Stimulated activated CD4-positive, alpha-beta T cell treated with anti-CD3 and anti-CD28 coated beads, Interleukin-15, amount 100 ng/mL, for 24 hours (primary cell): ENCODE measurements around the gene MPHOSPH9.

Experiments
- DNase-seq: peaks from one replicate; pipeline ENCODE4 v3.0.0-alpha.2; 2020

MPHOSPH9 gene

GRCh38 chr12:123143736-123144461 lies 89.0 kb downstream of the MPHOSPH9 start:
- DNase-seq = no peak

GRCh38 chr12:123142921-123143735 lies 89.8 kb downstream of the MPHOSPH9 start:
- DNase-seq = no peak

GRCh38 chr12:123142518-123142840 lies 90.5 kb downstream of the MPHOSPH9 start:
- DNase-seq = no peak

GRCh38 chr12:123141615-123142517 lies 91.1 kb downstream of the MPHOSPH9 start:
- DNase-seq = no peak

GRCh38 chr12:123140676-123141614 lies 92.0 kb downstream of the MPHOSPH9 start:
- DNase-seq = no peak

GRCh38 chr12:123139926-123140675 lies 92.8 kb downstream of the MPHOSPH9 start:
- DNase-seq = no peak

- DNase-seq = no peak
These were observed 97.3 kb downstream of the MPHOSPH9 start for GRCh38 chr12:123135688-123136087.

GRCh38 chr12:123134826-123135225 lies 98.1 kb downstream of the MPHOSPH9 start:
- no peak for DNase-seq

- no peak for DNase-seq
These were observed 98.7 kb downstream of the MPHOSPH9 start for GRCh38 chr12:123134271-123134671.

- no peak for DNase-seq
These were observed 99.2 kb downstream of the MPHOSPH9 start for GRCh38 chr12:123133701-123134100.

GRCh38 chr12:123132951-123133619 lies 99.9 kb downstream of the MPHOSPH9 start:
- DNase-seq = no peak

GRCh38 chr12:123131879-123132402 lies 101.0 kb downstream of the MPHOSPH9 start:
- peak; percentile 39 for DNase-seq

GRCh38 chr12:123131291-123131832 lies 101.6 kb downstream of the MPHOSPH9 start:
- DNase-seq = no peak

- DNase-seq = no peak
These were observed 103.3 kb downstream of the MPHOSPH9 start for GRCh38 chr12:123129621-123130020.

- no peak for DNase-seq
These were observed 105.8 kb downstream of the MPHOSPH9 start for GRCh38 chr12:123127182-123127495.

- no peak for DNase-seq
These were observed 106.4 kb downstream of the MPHOSPH9 start for GRCh38 chr12:123126294-123127181.

GRCh38 chr12:123122626-123123025 lies 110.3 kb downstream of the MPHOSPH9 start:
- DNase-seq = no peak

GRCh38 chr12:123121670-123122069 lies 111.3 kb downstream of the MPHOSPH9 start:
- no peak for DNase-seq

- DNase-seq = peak; percentile 34
These were observed 112.3 kb downstream of the MPHOSPH9 start for GRCh38 chr12:123120452-123121166.
